HepG2 (cell line): Measurements from ENCODE around the gene BIRC5. TPM values are rescaled to one million over a fixed set of nuclear protein-coding genes. Genes with fewer than 3 reads are reported as not detected.

Source experiments
- ATAC-seq: fragments of 200-7000 bp; cut with Tn5 transposase; 3 replicates; pipeline ENCODE4 v1.9.1; 2020; ENCODE audit warnings: mild to moderate bottlenecking, moderate library complexity
- BruUV-seq: library from RNA; stranded (reverse); fragments of 400-500 nt; replicated peaks from 2 replicates; lab custom pipeline; 2021; lab: Mats Ljungman, UMichigan
- CTCF ChIA-PET: fragments of 300-600 bp; formaldehyde crosslinking; extraction: SDS; loops from one replicate; lab custom pipeline; 2021; ENCODE audit warnings: low total read pairs, inconsistent platforms, low intra/inter-chr PET ratio; lab: Yijun Ruan, JAX
- POLR2A ChIA-PET: fragments of 350-600 bp; sonication (Branson Sonifier 250); formaldehyde crosslinking; loops from one replicate; lab custom pipeline; 2020; ENCODE audit warnings: antibody characterized with exemption, inconsistent platforms; lab: Yijun Ruan, JAX
- DNase-seq: peaks from one replicate; pipeline ENCODE4 v3.0.0-alpha.2; 2015; ENCODE audit warnings: low spot score
- FAIRE-seq: peaks from 3 replicates; lab custom pipeline; 2011; peaks lifted over from hg19 to GRCh38; lab: Jason Lieb, UNC
- H2AFZ ChIP-seq: one replicate; pipeline ENCODE4 v1.6.1; 2011; ENCODE audit warnings: low read length, inconsistent platforms
- H3K27ac ChIP-seq: fragments of 300-600 bp; 3 replicates; pipeline ENCODE4 v1.8.0; 2011; ENCODE audit warnings: mixed run types, mild to moderate bottlenecking, mixed read lengths, low read length, inconsistent platforms; ENCODE audit not compliant: insufficient read depth; ENCODE audit errors: extremely low read length
- H3K27me3 ChIP-seq, 2 experiments: fragments of 200-600 bp in 1 of 2; 2 replicates in 1 of 2; 3 replicates in 1 of 2; pipeline versions ENCODE4 v1.6.0 to v1.8.0; 2011; ENCODE audit warnings: low read length in 2 of 2, mild to moderate bottlenecking in 2 of 2, moderate library complexity in 2 of 2, inconsistent platforms in 1 of 2; ENCODE audit not compliant: insufficient read depth in 2 of 2, control insufficient read depth in 1 of 2
- H3K36me3 ChIP-seq, 2 experiments: fragments of 200-600 bp in 1 of 2; replicated peaks in 1 of 2; 2 replicates in 1 of 2; 3 replicates in 1 of 2; pipeline versions ENCODE4 v1.5.1 to v1.8.0; 2011; ENCODE audit warnings: low read length in 2 of 2, inconsistent platforms in 1 of 2; ENCODE audit not compliant: insufficient read depth in 2 of 2, control insufficient read depth in 1 of 2
- H3K4me1 ChIP-seq: 2 replicates; pipeline ENCODE4 v1.5.1; 2012; ENCODE audit warnings: low read length, inconsistent platforms; ENCODE audit not compliant: insufficient read depth
- H3K4me2 ChIP-seq: 2 replicates; pipeline ENCODE4 v1.6.0; 2011; ENCODE audit warnings: low read depth, low read length, inconsistent platforms
- H3K4me3 ChIP-seq, 3 experiments: fragments of 200-600 bp in 1 of 3; sonication (generic), shearing (Covaris generic) in 1 of 3; replicated peaks in 1 of 3; 2 replicates each; pipeline ENCODE4 v1.5.1; 2011 to 2016; ENCODE audit warnings: low read length in 3 of 3, inconsistent platforms in 2 of 3, low read depth in 2 of 3, mild to moderate bottlenecking in 2 of 3, control low read depth in 1 of 3, mixed read lengths in 1 of 3; ENCODE audit not compliant: insufficient read depth in 1 of 3
- H3K79me2 ChIP-seq: one replicate; pipeline ENCODE4 v1.6.1; 2011; ENCODE audit warnings: low read length, inconsistent platforms; ENCODE audit not compliant: insufficient read depth
- H3K9ac ChIP-seq: 2 replicates; pipeline ENCODE4 v1.6.0; 2011; ENCODE audit warnings: mild to moderate bottlenecking, low read depth, low read length, inconsistent platforms; ENCODE audit not compliant: insufficient read depth
- H3K9me3 ChIP-seq: 2 replicates; pipeline ENCODE4 v1.5.1; 2012; ENCODE audit warnings: mild to moderate bottlenecking, low read length
- H4K20me1 ChIP-seq: 2 replicates; pipeline ENCODE4 v1.6.0; 2011; ENCODE audit warnings: inconsistent platforms, mild to moderate bottlenecking, low read length, moderate library complexity; ENCODE audit not compliant: insufficient read depth
- CBX5 ChIP-seq: sonication (generic); formaldehyde crosslinking; IDR thresholded peaks from 2 replicates; pipeline ENCODE4 v1.4.0; 2020; ENCODE audit warnings: missing genetic modification reagents, borderline replicate concordance
- ELF1 ChIP-seq: sonication (generic); formaldehyde crosslinking; IDR thresholded peaks from 2 replicates; pipeline ENCODE4 v1.4.0; 2020; ENCODE audit warnings: missing genetic modification reagents
- HNRNPL ChIP-seq: fragments of 200-400 bp; formaldehyde crosslinking; IDR thresholded peaks from 2 replicates; pipeline ENCODE4 v1.6.1; 2017; ENCODE audit warnings: mild to moderate bottlenecking, low read depth, low read length
- NFRKB ChIP-seq: fragments of 450-650 bp; IDR thresholded peaks from 2 replicates; pipeline ENCODE4 v1.6.1; 2017
- POGK ChIP-seq: sonication (generic); formaldehyde crosslinking; conservative IDR thresholded peaks from 2 replicates; pipeline ENCODE4 v1.8.0; 2022; ENCODE audit warnings: mild to moderate bottlenecking, moderate library complexity, missing genetic modification reagents
- SNAPC2 ChIP-seq: sonication (generic); formaldehyde crosslinking; IDR thresholded peaks from 2 replicates; pipeline ENCODE4 v1.8.1; 2022; ENCODE audit warnings: mild to moderate bottlenecking, missing genetic modification reagents
- ZKSCAN8 ChIP-seq: IDR thresholded peaks from 2 replicates; pipeline ENCODE4 v1.6.1; 2016; ENCODE audit warnings: borderline replicate concordance, missing genetic modification reagents, missing compliant biosample characterization
- ZMAT3 ChIP-seq: sonication (generic); formaldehyde crosslinking; conservative IDR thresholded peaks from 2 replicates; pipeline ENCODE4 v1.7.0; 2021; ENCODE audit warnings: missing genetic modification reagents
- ZNF10 ChIP-seq: sonication (generic); formaldehyde crosslinking; IDR thresholded peaks from 2 replicates; pipeline ENCODE4 v1.4.0; 2020; ENCODE audit warnings: mild to moderate bottlenecking, low read depth, missing genetic modification reagents, borderline replicate concordance
- ZNF142 ChIP-seq: sonication (generic); formaldehyde crosslinking; IDR thresholded peaks from 2 replicates; pipeline ENCODE4 v1.4.0; 2020; ENCODE audit warnings: missing genetic modification reagents
- ZNF275 ChIP-seq: sonication (generic); formaldehyde crosslinking; IDR thresholded peaks from 2 replicates; pipeline ENCODE4 v1.8.0; 2022; ENCODE audit warnings: missing genetic modification reagents, mild to moderate bottlenecking, inconsistent platforms, borderline replicate concordance
- ZNF296 ChIP-seq: sonication (generic); formaldehyde crosslinking; conservative IDR thresholded peaks from 2 replicates; pipeline ENCODE4 v1.5.0; 2020; ENCODE audit warnings: mild to moderate bottlenecking, missing genetic modification reagents
- ZNF460 ChIP-seq: sonication (generic); formaldehyde crosslinking; IDR thresholded peaks from 2 replicates; pipeline ENCODE4 v1.5.1; 2020; ENCODE audit warnings: missing genetic modification reagents, mild to moderate bottlenecking, borderline replicate concordance
- ZNF674 ChIP-seq: sonication (generic); formaldehyde crosslinking; IDR thresholded peaks from 2 replicates; pipeline ENCODE4 v1.5.0; 2020; ENCODE audit warnings: low read depth, mild to moderate bottlenecking, missing genetic modification reagents
- WGBS: methylation state at CpG from one replicate; pipeline ENCODE4 v1.1.6; 2017; ENCODE audit warnings: low lambda C conversion rate; 5-methylcytosine and 5-hydroxymethylcytosine counted together
- in situ Hi-C: cut with HindIII; loops from 2 replicates; pipeline ENCODE4 v1.10.0; 2017; ENCODE audit warnings: low pct_unique_long_range_greater_than_20kb; ENCODE audit not compliant: extremely low pct_ligation_motif_present
- intact Hi-C: fragments of 100-400 bp; cut with micrococcal nuclease; formaldehyde crosslinking; loops from one replicate; pipeline ENCODE4 v1.10.0; 2022; ENCODE audit not compliant: unreplicated experiment
- polyA plus RNA-seq, 8 experiments: library from polyadenylated mRNA; depleted of rRNA in 3 of 8; stranded (reverse) in 7 of 8; unstranded in 1 of 8; fragments of >200 nt; fragmentation: Illumina TruSeq in 4 of 8; extraction: Trizol in 4 of 8; gene quantifications; 2 replicates each; pipeline versions ENCODE4 v1.2.1 to v1.2.3, GENCODE V29; 2011 to 2016; ENCODE audit warnings: low read depth in 4 of 8, missing spikeins in 1 of 8, mixed read lengths in 1 of 8; ENCODE audit not compliant: insufficient read depth in 1 of 8
- total RNA-seq, 5 experiments: library from RNA; depleted of rRNA; stranded (reverse); fragments of >200 nt; fragmentation: Illumina TruSeq; extraction: Trizol; gene quantifications; 2 replicates each; pipeline ENCODE4 v1.2.3, GENCODE V29; 2016; ENCODE audit warnings: low read depth in 1 of 5

The BIRC5 gene
- total and polyA plus RNA-seq, 2 of the 13 experiments (the other 11 are each of a cell fraction or from before 2014, with no cell fraction given): 30.3 to 135 TPM

GRCh38 chr17:78263736-78264340 is 49.8 kb downstream of the BIRC5 start (continued):
- 0 out of 2 replicates have a peak, but pooled peaks have one; percentile 2 for TF ChIP-seq POGK (CRISPR knock-in tag)
- no peak for TF ChIP-seq ZNF296
- 0 out of 2 replicates have a peak, but pooled peaks have one; percentile 12 for TF ChIP-seq HNRNPL
- peak; percentile 24; the same call in 1 of the 2 replicates for TF ChIP-seq ZNF460
- no peak for TF ChIP-seq SNAPC2

- Histone ChIP-seq H3K27me3 (peaks cover 21 to 65% of the 10 kb centered on the region in 2 experiments), H3K4me3 (no peak overlapping the region), H4K20me1 (no peaks in the 10 kb centered on the region), H3K9me3 (no peaks in the 10 kb centered on the region), H3K36me3 (no peaks in the 10 kb centered on the region), H3K4me2 (no peak overlapping the region), H3K4me1 (peaks cover 70% of the 10 kb centered on the region), H3K9ac (no peak overlapping the region), H2AFZ (no peak overlapping the region), H3K79me2 (no peaks in the 10 kb centered on the region), H3K27ac (no peak overlapping the region)
- DNase-seq (no peak), ATAC-seq (no peak), FAIRE-seq (no peak)
- no TSS peak for BruUV-seq
- POLR2A ChIA-PET: no interaction called here
- CTCF ChIA-PET: no interaction called here
- WGBS: 56% methylated on average over 5 of the region's 5 CpGs
- in situ Hi-C loops (no loop called here), intact Hi-C loops (no loop called here)
- TF ChIP-seq ZNF10 (CRISPR knock-in tag) (no peak), CBX5 (CRISPR knock-in tag) (no peak), ZNF275 (CRISPR knock-in tag) (no peak), ZMAT3 (CRISPR knock-in tag) (no peak), ZNF142 (no peak), ZNF674 (CRISPR knock-in tag) (no peak), ELF1 (no peak), NFRKB (no peak), ZKSCAN8 (CRISPR knock-in tag) (no peak)
Observed at GRCh38 chr17:78264590-78264989, 50.5 kb downstream of the BIRC5 start.
